ENCODE measurements around the gene LEMD3. TPM values are rescaled to one million over a fixed set of nuclear protein-coding genes. Genes with fewer than 3 reads are reported as not detected.
"Not testable (repeated sequence)": the region's sequence is repeated elsewhere in the genome, so short reads cannot be mapped to it uniquely, and the experiment has no call there.

LEMD3 gene
- total RNA-seq, 1 experiment from 2014 or later, result 16.3 TPM

GRCh38 chr12:65278576-65279368 lies 109.4 kb downstream of the LEMD3 start, which contains the start of gene MSRB3:
Gene MSRB3 (plus strand): TSS chr12:65278683. CDS start chr12:65308580, 29,897 bp downstream.
- peak; percentile 78 for DNase-seq (ENCODE audit: low read depth)

GRCh38 chr12:65279369-65280112 lies 110.2 kb downstream of the LEMD3 start:
- peak; percentile 44 for DNase-seq (ENCODE audit: low read depth)

- peak; percentile 14 for DNase-seq (ENCODE audit: low read depth)
These were observed 110.9 kb downstream of the LEMD3 start for GRCh38 chr12:65280306-65280705.

- no peak for DNase-seq (ENCODE audit: low read depth)
These were observed 113.5 kb downstream of the LEMD3 start for GRCh38 chr12:65282840-65283239.

GRCh38 chr12:65285532-65285931 lies 116.1 kb downstream of the LEMD3 start:
- DNase-seq (ENCODE audit: low read depth), result not testable (repeated sequence)

GRCh38 chr12:65287426-65287825 lies 118.0 kb downstream of the LEMD3 start:
- no peak for DNase-seq (ENCODE audit: low read depth)

- no peak for DNase-seq (ENCODE audit: low read depth)
These were observed 122.9 kb downstream of the LEMD3 start for GRCh38 chr12:65292241-65292640.

GRCh38 chr12:65293735-65294134 lies 124.4 kb downstream of the LEMD3 start:
- no peak for DNase-seq (ENCODE audit: low read depth)

- no peak for DNase-seq (ENCODE audit: low read depth)
These were observed 125.4 kb downstream of the LEMD3 start for GRCh38 chr12:65294641-65295262.

- DNase-seq (ENCODE audit: low read depth), result no peak
These were observed 127.3 kb downstream of the LEMD3 start for GRCh38 chr12:65296508-65297265.

Other genes with a start within 250 kb of the LEMD3 start
- not detected in 2 replicates for gene WIF1, start 48.3 kb upstream of the LEMD3 start, total RNA-seq (2014; rRNA removed; shearing (Covaris generic))
- 25.7 and 27.7 TPM in 2 replicates for gene MSRB3, start 109.1 kb downstream of the LEMD3 start, total RNA-seq (2014; rRNA removed; shearing (Covaris generic))